ENCODE data around the gene MAP3K2.
A peak's percentile ranks its signal among the peaks of the same experiment; 100 is the strongest.

The MAP3K2 gene

DNA sequence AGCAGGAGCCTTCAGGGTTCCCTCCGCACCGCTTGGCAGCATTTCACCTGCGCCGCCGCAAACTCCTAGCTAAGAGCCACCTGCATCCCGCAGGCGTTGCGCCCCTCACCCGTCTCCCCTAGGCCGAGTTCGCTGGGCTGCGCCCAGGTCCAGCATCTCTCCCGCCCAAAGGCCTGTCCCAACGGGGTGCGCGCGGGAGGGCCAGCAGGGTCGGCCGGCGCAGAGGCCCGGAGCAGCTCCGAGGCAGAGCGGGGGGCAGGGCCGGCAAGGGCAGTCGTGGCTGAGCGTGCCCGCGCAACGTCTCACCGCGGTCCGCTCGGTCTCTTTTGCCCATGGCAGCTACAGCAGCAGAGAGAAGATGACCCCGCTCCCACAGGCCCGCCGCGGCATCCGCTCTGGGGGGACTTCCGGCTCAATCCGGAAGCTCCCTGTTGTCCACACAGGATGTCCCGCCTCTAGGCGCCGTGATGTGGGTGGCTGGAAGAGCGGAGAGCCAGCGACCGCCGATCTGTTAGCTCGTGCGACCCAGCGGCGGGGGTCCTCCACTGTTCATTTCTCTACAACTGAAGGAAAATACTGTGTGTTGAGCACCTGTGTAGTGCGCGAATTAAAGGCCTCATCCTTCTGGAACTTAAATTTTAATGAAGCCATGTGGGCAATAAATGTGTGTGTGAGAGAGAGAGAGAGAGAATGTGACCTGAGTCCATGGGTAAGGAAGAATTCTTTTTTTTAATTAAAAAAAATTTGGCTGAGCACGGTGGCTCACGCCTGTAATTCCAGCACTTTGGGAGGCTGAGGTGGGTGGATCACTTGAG is 93.8 kb downstream of the MAP3K2 start, which contains the start of gene ERCC3:
Gene ERCC3, minus strand, starts transcription at position 397 of the 815 bp plus-strand sequence. Its CDS starts 63 bp downstream, at position 334.
- peak; percentile 64 for DNase-seq (ENCODE audit: low read depth, low spot score)

DNA sequence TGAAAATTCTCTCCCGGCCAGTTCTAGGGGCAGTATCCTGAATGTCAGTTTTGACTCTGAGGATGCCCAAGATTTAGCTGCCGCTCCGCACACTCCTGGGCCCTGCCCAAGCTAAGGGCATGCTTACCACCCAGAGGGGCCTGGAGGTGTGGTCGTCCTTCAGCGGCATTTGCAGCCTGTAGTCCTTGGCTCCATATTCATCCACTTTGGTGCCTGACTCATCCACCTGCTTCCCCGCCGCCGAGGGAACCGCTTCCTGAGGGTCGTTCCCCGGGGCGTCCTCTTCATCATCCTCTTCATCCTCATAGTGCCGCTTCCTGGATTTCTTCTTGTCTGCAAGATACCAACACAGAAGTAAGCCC is 94.4 kb downstream of the MAP3K2 start:
- DNase-seq (ENCODE audit: low read depth, low spot score), result no peak

DNA sequence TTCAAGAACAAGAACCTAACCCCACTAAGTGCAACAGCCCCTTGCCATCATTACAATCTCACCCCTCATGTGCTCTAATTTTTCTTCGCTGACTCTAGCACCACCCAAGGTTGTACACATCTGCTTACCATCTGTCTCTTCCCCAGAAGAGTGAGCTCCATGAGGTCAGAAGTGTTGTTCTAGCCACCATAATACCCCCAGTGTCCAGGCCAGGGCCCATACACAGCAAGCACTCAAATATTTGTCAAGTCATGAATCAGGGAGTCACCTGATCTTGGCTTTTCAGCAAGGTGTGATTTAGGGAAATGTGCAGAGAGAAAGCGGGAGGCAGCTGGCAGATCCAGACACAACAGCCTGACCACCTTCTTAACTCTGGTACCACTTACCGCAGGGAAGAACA is 99.5 kb downstream of the MAP3K2 start:
- DNase-seq (ENCODE audit: low read depth, low spot score), result no peak

DNA sequence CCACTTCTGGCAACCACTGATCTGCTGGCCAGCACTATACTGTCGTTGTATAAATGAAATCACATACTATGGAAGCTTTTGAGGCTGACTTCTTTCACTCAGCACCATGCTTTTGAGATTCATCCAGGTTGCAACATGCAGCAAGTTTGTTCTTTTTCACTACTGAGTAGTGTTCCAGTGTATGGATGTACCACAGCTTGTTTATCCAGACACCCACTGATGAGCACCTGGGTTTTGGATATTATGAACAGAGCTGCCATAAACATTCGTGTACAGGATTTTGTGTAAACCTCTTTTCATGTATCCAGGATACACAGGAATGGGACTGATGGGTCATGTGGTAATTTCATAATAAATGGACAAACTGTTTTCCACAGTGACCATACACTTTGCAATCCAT is 104.5 kb downstream of the MAP3K2 start:
- no peak for DNase-seq (ENCODE audit: low read depth, low spot score)

DNA sequence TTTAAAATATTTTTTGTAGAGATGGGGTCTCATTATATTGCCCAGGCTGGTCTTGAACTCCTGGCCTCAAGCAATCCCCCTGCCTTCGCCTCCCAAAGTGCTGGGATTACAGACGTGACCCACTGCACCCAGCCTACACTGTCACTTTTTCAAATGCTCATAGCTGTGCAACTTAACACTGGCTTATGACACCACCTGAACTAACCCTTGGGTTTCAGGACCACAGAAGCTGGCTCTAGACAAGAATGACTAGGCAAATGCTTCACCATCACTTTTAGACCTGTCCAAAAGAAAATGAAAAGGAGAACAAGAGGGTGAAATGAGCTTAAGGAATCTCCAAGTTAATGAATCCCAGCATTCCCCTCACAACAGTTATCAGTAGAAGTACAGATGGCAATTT is 107.1 kb downstream of the MAP3K2 start:
- no peak for DNase-seq (ENCODE audit: low read depth, low spot score)

DNA sequence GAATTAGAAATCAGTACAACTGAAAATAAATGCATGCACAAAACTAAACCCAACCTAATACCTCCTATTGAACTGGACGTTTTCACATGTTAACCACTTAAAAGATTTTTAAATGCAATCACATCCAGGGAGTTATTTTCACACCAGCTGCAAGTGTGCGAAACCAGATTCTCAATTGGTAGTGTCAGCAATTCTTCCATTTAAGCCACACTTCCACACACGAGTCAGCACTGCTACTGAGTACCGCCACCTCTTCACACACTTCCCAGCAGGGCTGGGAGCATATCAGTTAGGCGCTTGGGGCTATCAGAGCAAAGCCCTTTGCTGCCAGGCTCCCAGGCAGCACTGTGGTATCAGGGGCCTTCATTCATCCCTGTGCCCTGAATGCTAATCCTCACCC is 108.0 kb downstream of the MAP3K2 start:
- no peak for DNase-seq (ENCODE audit: low read depth, low spot score)

DNA sequence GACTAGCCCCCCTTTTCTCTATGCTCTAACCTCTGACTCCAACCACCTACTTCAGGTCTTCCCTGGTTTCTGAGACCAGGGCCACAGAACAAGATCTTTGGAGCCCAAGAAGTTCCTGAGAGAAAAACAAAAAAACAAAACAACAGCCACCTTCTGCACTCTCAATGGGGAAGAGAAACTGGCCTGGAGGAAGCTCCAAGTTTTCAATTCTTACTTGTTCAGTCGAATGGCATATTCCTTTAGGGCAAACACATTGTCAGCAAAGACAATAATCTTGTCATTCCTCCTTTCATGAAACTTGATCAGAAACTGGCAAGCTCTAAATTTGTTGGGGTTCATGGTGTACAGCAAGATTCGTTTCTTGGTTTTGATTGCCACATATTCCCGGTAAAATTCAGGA is 108.8 kb downstream of the MAP3K2 start:
- no peak for DNase-seq (ENCODE audit: low read depth, low spot score)

DNA sequence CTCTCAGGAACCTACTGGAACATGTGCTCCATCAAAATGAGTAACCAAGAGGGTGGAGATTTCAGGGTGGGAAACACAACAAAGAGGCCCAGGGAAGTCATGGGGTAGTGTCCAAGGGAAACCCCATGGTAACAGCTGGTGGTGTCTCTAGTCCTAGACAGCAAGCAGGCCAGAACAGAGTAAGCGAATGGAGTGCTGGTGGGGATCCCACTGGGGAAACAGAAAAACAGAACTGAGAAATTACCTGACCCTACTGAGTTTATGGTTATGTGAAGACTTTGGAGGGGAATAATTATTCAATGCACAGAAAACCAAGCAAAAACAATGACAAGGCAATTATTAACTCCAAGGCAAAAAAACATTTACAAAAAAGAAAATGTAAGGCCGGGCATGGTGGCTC is 110.7 kb downstream of the MAP3K2 start:
- no peak for DNase-seq (ENCODE audit: low read depth, low spot score)

DNA sequence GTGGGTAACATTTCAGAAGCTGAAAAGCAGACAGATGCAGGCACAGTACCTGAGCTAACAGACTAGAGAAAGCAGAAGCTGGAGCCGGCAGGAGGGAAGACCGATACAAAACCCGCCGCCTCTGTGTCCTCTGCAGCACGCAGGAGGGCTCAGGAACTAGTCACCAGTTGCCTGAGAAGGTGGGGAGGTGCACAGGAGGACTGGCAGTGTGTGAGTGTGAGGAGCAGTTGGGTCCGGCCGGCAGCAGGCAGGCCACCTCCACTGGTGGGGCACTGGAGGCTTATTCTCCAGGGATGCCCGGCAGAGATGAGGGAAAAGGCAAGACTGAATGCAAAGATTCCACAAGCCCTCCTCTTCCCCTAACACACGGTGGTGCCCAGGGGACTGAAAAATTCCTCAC is 112.0 kb downstream of the MAP3K2 start:
- no peak for DNase-seq (ENCODE audit: low read depth, low spot score)

DNA sequence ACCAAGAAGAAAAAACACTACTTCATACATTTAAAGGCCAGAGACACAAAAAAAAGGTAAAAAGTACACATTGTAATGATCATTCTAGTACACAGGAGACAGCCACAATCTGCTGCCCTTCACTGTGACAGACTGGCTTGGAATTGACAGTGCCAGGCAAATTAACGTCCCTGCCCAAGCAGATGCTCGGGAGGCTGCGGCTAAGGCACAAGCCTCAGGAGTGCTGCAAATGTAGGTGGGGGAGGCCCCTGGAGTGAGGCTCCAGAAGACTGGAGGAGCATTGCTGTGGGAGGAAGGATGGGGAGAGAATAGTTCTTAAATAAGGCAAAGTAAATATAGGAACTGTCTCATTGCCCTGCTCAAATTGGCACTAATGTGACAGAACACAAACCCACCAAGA is 112.4 kb downstream of the MAP3K2 start:
- no peak for DNase-seq (ENCODE audit: low read depth, low spot score)

DNA sequence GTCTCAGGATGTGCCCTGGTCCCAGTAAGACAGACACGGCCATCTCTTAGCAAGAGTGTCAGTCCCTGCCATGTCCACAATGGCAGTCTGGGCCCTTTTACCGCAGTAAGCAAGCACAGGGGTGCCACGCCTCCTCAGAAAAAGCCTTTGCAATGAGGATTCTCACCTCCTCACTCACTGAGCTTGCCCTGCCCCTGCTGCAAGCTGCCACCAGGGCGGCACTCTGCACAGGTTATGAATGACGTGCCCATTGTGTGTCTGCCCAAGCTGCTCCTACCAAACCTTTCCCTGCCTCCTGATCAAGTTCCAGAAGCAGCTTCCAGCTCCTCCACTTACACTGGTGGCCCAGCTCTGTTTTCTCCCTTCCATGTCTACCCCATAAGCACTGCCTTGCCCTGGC is 117.1 kb downstream of the MAP3K2 start:
- no peak for DNase-seq (ENCODE audit: low read depth, low spot score)

DNA sequence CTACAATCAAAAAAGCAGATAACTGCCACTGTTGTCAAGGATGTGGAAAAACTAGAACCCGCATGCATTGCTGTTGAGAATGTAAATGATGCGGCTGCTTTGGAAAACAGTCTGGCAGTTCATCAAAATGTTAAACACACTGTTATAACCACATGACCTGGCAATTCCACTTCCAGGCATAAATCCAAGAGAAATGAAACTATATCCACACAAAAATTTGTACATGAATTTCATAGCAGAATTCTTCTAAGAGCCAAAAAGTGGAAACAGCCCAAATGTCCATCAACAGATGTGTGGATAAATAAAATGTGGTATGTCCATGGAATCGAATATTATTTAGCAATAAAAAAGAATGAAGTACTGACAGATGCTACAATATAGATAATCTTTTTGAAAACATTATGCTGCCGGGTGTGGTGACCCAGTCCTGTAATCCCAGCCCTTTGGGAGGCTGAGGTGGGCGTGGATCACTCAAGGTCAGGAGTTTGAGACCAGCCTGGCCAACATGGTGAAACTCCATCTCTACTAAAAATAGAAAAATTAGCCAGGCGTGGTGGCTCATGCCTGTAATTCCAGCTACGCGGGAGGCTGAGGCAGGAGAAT is 125.9 kb downstream of the MAP3K2 start:
- DNase-seq (ENCODE audit: low read depth, low spot score), result no peak

DNA sequence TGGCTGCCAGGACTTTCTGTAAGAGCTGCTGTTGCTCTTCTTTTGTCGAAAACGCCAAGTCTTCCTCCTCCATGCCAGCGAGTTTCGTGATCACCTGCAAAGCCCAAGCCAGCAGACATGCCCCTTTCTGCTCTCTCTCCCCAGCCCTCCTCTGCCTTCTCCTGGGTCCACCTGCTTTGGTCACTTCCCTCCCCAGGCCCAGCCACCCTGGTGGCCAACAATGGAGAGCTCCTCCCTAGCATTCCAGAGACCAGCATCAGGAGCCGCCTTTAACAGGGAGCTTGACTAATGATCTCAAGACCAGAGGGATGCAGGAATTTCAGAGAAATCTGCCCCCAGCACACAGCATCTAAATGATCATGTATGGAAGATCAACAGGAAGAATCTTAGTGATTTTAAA is 128.4 kb downstream of the MAP3K2 start:
- no peak for DNase-seq (ENCODE audit: low read depth, low spot score)

DNA sequence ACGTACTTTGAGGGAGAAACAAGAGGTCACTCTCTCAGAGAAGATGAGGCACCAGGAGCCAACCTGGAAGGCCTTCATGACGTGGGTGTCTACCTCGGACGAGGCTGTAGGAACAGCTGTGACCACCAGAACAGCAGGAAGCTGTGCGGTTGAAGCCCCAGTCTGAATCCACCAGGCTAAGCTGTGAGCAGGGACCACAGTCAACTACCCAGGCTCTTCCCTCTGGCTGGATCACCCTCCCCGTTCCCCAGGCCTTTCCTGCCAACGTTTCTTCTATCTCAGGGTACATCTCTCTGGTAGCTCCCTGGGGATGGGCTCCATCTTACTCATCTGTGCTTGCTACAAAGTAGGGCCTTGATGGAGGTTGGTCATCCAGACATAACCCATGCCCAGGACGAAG is 130.9 kb downstream of the MAP3K2 start:
- no peak for DNase-seq (ENCODE audit: low read depth, low spot score)

DNA sequence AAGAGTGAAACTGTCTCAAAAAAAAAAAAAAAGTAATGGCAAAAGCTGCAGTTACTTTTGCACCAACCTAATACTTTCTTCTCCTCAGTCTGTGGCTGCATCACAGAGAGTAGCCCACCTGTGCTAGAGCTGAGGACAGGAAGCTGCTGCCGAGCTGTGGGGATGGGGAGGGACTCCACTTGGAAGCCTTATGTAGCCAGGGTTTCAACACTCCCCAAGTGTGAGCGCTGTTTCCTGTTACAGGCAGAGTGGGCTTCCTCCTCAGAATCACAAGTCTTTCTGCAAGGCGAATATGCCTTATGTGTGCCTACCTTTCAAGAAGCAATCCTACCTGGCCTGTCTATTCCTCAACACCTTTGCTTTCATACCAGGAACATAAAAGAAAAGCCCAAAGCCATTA is 131.4 kb downstream of the MAP3K2 start:
- no peak for DNase-seq (ENCODE audit: low read depth, low spot score)

DNA sequence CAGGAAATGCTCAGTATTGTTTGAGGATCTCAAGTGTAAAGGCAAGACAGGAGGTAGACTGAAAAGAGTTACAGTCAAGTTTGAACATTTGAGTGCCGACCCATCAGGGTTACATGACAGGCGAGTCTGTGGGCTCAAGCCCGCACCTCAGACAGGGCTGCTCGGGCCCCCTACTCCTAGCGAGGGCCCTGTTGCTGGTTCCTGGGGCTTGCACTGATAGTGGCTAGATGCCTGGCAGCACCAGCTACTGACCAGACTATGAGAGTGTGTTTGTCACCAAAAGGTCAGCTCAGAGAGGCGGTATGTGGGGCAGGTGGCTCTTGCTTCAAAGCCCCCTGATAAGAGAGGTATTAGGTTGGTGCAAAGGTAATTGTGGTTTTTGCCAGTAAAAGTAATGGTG is 132.1 kb downstream of the MAP3K2 start:
- DNase-seq (ENCODE audit: low read depth, low spot score), result no peak

DNA sequence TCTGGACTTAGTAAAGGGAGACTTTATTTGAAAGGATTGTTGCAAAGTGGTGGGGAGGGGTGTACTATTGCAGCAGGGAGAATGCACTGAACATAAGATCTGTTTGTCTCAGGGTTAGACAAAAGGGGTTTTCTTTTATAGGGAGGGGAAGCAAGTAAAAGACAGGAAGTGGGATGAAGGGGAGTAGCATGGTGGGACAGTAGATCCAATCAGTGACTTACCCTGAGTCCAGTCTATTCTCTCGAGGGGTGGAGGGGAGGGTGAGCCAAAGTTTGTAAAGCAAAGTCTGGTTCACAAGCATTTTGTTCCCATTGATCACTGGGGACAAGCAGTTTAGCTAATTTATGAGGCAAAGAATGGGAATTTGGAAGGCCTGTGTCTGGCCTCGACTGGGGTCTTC is 132.6 kb downstream of the MAP3K2 start:
- no peak for DNase-seq (ENCODE audit: low read depth, low spot score)

DNA sequence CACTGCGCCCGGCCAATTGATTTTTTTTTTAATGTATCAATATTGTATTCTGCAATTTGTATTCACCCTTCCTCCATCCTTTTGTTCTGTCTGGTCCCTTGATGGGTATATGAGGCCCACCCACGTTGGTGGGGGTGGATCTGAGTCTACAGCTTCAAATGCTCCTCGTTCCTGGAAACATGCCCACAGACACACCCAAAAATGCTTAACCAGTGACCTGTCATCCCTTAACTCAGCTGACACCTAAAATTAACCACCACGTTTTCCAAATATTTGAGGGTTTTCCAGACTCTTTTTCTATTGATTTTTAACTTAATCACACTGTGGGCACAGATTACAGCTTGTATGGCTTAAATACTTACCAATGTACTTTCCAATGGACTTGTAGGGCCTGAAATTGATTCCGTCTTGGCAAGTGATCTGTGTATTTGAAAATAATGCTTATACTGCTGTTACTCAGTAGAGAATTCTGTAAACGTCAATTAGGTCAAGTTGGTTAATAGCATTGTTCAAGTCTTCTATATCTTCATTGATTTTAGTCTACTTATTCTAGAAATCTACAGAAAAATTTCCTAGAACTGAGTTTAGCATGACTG is 133.3 kb downstream of the MAP3K2 start:
- no peak for DNase-seq (ENCODE audit: low read depth, low spot score)

All from iPS DF 19.7 (cell line).